Measurements from ENCODE around the gene ADPRM. TPM values are rescaled to one million over a fixed set of nuclear protein-coding genes. Genes with fewer than 3 reads are reported as not detected.

The ADPRM gene
- total and polyA plus RNA-seq, 7 donors: 7.4 to 16.6 (median 11.4) TPM

DNA sequence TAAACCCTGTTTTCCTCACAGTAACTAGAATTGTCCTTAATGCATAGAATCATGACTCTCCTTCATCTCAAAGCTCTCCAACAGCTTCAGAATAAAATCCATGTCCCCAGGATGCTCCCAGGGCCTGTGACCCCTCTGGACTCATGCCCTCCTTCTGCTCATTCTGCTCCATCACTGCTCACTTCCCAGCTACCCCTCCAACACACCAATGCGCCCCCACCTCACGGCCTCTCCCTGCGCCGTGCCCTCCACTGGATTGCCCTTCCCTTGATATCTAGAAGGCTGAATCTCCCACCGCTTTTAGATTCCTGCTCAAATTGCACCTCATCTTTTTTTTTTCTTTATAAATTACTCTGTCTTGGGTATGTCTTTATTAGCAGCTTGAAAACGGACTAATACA is 45.0 kb downstream of the ADPRM start:
- 94 to 95% methylated on average over 6 of the region's 6 CpGs for WGBS, 2 donors

DNA sequence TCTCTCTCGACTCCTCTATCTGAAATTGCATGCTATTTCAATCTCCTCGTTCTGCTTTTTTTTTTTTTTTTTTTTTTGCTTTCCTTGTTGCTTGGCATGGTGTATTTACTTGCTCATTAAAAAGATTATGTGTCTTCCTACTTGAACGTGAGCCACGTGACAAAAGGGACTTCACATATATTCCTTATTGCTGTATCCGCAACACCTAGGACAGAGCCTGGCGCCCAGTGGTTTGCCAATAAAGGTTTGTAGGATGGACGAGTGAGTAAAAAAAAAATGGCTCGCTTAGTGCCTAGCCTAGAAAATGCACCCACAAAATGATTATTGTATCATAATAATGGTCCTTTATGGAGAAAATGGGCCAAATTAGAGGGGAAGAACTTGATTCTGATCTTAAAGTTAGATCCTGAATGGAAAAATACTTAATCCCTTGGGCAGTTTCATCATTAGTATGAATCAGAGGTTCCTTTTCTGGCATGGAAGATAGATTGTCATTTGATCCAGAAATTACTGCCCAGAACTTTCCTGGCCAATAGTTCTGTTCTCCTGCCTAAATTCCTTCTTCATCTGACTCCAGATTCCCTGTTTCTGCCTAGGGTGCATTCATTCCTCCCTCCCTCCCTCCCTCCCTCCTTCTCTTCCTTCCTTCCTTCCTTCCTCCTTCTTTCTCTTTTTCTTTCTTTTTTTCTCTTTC is 46.1 kb downstream of the ADPRM start:
- WGBS, 2 donors: 47 to 68% methylated on average over 8 of the region's 8 CpGs
- TF ChIP-seq, protein P1, sequence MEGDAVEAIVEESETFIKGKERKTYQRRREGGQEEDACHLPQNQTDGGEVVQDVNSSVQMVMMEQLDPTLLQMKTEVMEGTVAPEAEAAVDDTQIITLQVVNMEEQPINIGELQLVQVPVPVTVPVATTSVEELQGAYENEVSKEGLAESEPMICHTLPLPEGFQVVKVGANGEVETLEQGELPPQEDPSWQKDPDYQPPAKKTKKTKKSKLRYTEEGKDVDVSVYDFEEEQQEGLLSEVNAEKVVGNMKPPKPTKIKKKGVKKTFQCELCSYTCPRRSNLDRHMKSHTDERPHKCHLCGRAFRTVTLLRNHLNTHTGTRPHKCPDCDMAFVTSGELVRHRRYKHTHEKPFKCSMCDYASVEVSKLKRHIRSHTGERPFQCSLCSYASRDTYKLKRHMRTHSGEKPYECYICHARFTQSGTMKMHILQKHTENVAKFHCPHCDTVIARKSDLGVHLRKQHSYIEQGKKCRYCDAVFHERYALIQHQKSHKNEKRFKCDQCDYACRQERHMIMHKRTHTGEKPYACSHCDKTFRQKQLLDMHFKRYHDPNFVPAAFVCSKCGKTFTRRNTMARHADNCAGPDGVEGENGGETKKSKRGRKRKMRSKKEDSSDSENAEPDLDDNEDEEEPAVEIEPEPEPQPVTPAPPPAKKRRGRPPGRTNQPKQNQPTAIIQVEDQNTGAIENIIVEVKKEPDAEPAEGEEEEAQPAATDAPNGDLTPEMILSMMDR (IDR thresholded peaks at IDR 0.05): no peak
- TF ChIP-seq POLR2AphosphoS5 (IDR thresholded peaks at IDR 0.05): no peak
- TF ChIP-seq EP300 (IDR thresholded peaks at IDR 0.05): no peak
- TF ChIP-seq POLR2A (IDR thresholded peaks at IDR 0.05): no peak
- no peaks in the 10 kb centered on the region for H3K4me1 ChIP-seq
- no peak overlapping the region for H3K4me3 ChIP-seq
- H3K27ac ChIP-seq: peak overlapping the region in 3 of 4 donors; percentile 12 to 55 (median 37)
- peak; percentile 49 for DNase-seq
- intact Hi-C loops (cut with DNase I): loop anchor here (10.0 kb wide), 1 partner anchor 561 kb away; no protein-coding TSS in a partner anchor
- no peaks in the 10 kb centered on the region for H3K27me3 ChIP-seq
- H3K36me3 ChIP-seq: no peaks in the 10 kb centered on the region
- H3K9me3 ChIP-seq: no peaks in the 10 kb centered on the region

More for the DNA sequence above, 45.0 kb downstream of the ADPRM start:
- Histone ChIP-seq H3K9me3 (no peaks in the 10 kb centered on the region), H3K27me3 (no peaks in the 10 kb centered on the region), H3K4me3 (no peak overlapping the region), H3K27ac (no peak overlapping the region), H3K4me1 (no peaks in the 10 kb centered on the region), H3K36me3 (no peaks in the 10 kb centered on the region)
- peak; percentile 57 for DNase-seq
- intact Hi-C loops (cut with DNase I): loop anchor here (10.0 kb wide), 1 partner anchor 562 kb away; no protein-coding TSS in a partner anchor
- TF ChIP-seq, protein P1 (IDR thresholded peaks at IDR 0.05): no peak
- TF ChIP-seq POLR2A (IDR thresholded peaks at IDR 0.05) (no peak), POLR2AphosphoS5 (IDR thresholded peaks at IDR 0.05) (no peak), EP300 (IDR thresholded peaks at IDR 0.05) (no peak)

DNA sequence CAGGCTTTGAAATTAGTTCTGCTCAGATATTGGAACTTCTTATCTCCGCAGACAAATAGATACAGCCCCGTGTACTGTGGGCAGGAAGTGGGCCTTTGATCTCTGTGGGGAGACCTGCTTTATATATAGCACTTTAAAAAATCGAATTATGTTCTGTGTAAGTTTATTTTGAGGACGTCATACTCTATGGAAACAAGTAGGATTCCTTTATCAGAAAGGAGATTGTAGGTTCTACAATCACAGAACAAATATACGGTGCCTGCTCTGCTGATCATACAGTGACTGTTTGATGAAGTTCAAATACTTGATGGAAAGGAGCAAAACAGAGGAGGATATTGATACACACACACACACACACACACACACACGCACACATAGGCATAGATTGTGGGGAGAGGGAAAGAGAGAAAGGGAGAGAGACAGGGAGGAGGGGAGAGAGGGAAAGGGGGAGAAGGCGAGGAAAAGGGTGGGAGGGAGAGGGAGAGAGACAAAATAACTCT is 47.2 kb downstream of the ADPRM start:
- TF ChIP-seq EP300 (IDR thresholded peaks at IDR 0.05) (no peak), POLR2A (IDR thresholded peaks at IDR 0.05) (no peak), POLR2AphosphoS5 (IDR thresholded peaks at IDR 0.05) (no peak)
- TF ChIP-seq, protein P1 (IDR thresholded peaks at IDR 0.05): no peak
- no peaks in the 10 kb centered on the region for H3K27me3 ChIP-seq
- no peak overlapping the region for H3K4me3 ChIP-seq
- DNase-seq: peak; percentile 18
- H3K9me3 ChIP-seq: no peaks in the 10 kb centered on the region
- H3K4me1 ChIP-seq: no peaks in the 10 kb centered on the region
- intact Hi-C loops (cut with DNase I): loop anchor here (10.0 kb wide), 1 partner anchor 560 kb away; no protein-coding TSS in a partner anchor
- whole genome bisulfite sequencing, 2 donors: 13 to 32% methylated on average over 7 of the region's 7 CpGs
- H3K36me3 ChIP-seq: no peaks in the 10 kb centered on the region
- no peak overlapping the region for H3K27ac ChIP-seq

DNA sequence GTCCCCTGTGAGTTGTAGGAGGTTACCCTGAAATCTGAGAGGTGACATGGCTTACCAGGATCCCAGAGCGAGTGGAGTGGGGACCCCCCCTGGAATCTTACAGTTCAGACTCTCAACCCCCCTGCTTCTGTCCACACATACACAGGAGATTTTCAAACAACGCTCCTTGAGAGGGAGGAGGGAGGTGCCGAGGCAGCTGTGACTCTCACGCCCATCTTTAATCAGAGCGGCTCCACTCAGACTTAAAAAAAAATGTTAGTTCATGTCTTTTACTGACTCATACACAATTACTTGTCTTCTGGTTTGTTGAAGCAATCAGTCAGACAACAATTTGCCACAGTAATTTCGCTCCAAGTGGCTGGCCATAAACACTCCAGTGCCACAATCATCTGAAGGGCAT is 47.8 kb downstream of the ADPRM start:
- DNase-seq: peak; percentile 61
- 12 to 49% methylated on average over 6 of the region's 6 CpGs for WGBS, 2 donors
- no peaks in the 10 kb centered on the region for H3K4me1 ChIP-seq
- no peaks in the 10 kb centered on the region for H3K36me3 ChIP-seq
- no peaks in the 10 kb centered on the region for H3K27me3 ChIP-seq
- TF ChIP-seq POLR2A (IDR thresholded peaks at IDR 0.05): no peak
- TF ChIP-seq, protein P1 (IDR thresholded peaks at IDR 0.05): no peak
- TF ChIP-seq POLR2AphosphoS5 (IDR thresholded peaks at IDR 0.05): no peak
- TF ChIP-seq EP300 (IDR thresholded peaks at IDR 0.05): no peak
- H3K4me3 ChIP-seq: no peak overlapping the region
- no peak overlapping the region for H3K27ac ChIP-seq
- H3K9me3 ChIP-seq: no peaks in the 10 kb centered on the region
- intact Hi-C loops (cut with DNase I): loop anchor here (10.0 kb wide), 1 partner anchor 560 kb away; no protein-coding TSS in a partner anchor

All from sigmoid colon (tissue), 7 donors.